ENCODE measurements around the gene KCNE3. TPM values are rescaled to one million over a fixed set of nuclear protein-coding genes. Genes with fewer than 3 reads are reported as not detected.

The KCNE3 gene
- total RNA-seq, 1 donor from 2014 or later: 5.0 TPM

- DNase-seq: no peak
Measured at GRCh38 chr11:74471668-74472429, 4.5 kb upstream of the KCNE3 start.

DNA sequence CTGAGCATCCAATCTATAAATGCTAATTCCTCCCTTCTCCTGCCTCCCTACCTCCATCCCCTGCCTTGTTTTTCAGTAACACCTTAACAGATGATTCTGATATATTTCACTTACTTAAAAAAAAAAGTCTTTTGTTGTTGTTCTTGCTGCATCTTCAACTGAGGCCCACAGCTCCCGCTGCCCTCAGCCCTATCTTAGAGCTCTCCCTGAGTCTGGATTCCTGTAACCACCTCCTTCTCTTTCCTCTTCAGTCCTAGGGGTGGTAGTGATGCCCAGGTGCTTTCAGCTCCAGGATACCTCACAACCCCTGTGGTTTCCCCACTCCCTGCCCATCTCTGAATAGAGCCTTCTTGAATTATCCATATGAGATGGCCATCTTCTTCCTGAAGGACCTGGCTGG lies 3.7 kb upstream of the KCNE3 start:
- DNase-seq: no peak

DNA sequence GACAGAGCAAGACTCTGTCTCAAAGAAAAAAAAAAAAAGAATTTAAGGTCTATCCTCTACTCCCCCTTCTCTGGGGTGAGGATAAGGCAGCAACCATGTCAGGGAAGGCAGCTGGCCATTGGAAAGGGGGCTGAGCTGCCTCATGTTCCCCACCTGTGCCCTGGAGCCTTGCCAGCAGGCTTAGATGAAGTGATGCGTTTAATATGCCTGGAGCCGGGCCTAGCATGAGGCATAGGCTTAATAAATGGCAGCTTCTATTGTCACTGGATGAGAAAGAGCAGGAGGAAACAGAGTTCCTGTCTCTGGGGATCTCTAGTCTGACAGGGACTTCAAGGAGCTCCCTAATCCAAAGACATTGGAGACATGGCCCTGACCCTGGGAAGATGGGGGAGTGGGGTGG lies 3.2 kb upstream of the KCNE3 start:
- peak; percentile 40 for DNase-seq

GRCh38 chr11:74468936-74469335 lies 1.6 kb upstream of the KCNE3 start:
- DNase-seq: no peak

DNA sequence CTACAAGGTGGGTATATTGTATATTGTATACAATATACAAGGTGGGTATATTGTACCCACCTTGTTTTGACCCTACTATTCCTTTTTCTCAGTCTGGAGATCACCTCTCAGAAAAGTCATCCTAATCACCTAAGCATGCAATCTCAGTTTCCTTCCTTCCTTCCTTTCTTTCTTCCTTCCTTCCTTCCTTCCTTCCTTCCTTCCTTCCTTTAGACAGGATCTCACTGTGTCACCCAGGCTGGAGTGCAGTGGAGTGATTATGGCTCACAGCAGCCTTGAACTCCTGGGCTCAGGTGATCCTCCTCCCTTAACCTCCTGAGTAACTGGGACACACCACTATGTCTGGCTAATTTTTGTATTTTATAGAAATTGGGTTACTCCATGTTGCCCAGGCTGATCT lies 1.2 kb upstream of the KCNE3 start:
- DNase-seq: no peak

DNA sequence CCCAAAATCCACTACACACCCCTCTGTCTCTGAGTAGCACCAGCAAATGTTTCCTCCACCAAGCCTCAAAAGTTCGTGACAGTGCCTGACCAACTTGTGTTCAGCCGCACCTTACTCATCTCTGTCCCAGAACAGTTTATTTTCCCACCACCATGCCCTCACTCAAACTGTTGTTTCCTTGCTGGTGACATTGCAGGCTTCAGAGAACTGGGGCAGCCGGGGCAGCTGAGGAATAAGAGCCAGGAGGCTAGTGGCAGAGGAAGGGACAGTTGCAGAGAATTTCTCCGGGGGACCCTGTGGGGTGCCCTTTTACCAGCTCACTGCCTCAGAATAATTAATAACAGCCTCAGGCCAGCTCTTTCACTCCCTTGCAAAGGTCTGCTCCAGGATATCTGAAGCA lies 709 bp upstream of the KCNE3 start:
- no peak for DNase-seq

DNA sequence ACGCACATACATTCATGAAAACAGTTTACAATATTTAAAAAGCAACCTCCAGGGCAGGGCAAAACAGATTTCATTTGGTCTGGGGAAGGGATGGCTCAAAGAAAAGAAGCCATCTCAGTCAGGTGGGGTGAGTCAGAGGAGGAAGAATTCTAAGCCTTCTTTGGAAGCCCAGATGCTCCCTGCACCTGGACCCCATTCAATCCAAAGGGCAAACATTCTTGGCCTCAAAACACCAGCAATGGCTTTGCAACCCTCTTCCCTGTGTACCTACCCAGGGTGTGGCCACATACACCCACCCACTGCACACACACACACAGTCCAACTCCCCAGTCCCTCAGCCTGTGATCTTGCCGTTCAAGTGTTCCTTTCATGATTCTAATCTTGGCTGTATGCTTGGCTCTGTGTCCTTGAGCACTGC lies 2.0 kb downstream of the KCNE3 start:
- DNase-seq: no peak

- no peak for DNase-seq
Measured at GRCh38 chr11:74464746-74465145, 2.6 kb downstream of the KCNE3 start.

GRCh38 chr11:74463216-74463615 lies 4.1 kb downstream of the KCNE3 start:
- DNase-seq: no peak

DNA sequence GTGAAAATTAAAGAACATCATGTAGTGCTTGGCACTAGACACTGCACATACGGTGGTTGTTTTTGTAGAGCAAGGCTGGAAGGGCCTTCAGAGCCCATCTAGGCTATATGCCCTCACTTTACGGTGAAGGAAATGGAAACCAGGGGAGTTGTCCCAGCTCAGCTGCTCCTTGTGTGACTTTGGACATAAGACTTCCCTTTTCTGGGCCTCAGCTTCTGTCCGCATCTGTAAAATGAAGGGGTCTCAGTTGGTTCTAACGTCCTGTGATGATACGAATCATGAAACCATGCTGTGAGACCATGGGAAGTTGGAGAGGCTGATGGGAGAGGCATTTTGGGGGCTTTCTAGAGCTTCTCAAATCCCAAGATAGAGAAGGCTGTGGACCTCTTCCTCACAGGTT lies 4.7 kb downstream of the KCNE3 start:
- no peak for DNase-seq

DNA sequence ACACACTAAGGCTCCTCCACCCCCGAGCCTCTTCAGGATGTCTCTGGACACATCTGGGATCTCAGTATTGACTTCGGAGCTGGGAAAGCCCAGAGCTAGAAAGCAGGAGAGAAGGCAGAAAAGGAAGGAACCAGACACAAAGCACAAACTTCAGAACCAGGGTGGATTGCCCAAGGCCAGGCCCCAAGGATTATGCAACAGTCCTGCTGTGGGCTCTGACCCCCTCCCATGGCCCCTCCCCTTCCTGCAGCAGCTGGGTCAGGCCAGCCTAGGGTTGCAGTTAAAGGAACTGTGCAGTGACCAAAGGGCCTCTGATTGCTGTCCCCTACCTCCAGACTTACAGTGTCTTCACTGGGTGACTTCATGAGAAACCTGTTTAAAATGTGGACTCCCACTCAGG lies 5.3 kb downstream of the KCNE3 start:
- peak; percentile 28 for DNase-seq

- no peak for DNase-seq
Measured at GRCh38 chr11:74460481-74461154, 6.7 kb downstream of the KCNE3 start.

- DNase-seq: no peak
Measured at GRCh38 chr11:74460065-74460464, 7.3 kb downstream of the KCNE3 start.

DNA sequence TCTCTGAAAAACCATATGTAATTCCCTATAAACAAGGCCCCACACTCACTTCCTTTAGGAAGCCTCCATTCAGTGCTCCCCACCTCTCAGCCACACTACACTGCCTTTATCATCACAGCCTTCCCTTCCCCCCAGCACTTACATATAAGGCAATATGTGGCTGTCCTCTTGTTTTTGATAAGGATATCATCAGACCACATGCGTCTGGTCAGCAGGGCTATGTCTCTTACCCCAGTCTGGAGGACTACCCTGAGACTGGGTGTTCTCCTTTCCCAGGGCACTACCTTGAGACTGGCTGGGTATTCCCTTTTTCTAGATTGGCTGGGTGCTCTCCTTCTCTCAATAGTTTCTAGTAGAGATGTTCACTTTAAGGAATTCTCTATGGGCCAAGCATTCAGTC lies 7.8 kb downstream of the KCNE3 start:
- no peak for DNase-seq

DNA sequence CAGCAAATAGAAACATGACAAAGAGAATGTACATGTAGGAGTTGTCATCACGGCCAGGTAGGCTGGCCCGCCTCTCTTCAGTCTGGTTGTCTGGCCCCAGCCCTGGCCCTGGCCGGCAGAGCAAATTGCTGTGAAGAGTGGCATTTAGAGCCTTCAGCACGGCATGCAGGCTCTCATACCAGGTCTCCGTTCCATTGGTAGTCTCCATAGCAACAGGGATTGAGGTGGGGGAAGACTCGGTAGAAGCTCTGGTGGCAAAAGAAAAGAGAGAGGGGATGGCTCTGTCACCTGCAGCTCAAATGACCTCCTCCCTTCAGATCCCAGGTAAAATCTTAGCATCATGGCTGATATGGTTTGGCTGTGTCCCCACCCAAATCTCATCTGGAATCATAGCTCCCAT lies 10.0 kb downstream of the KCNE3 start:
- DNase-seq: no peak

GRCh38 chr11:74453373-74453975 lies 13.9 kb downstream of the KCNE3 start:
- DNase-seq: peak; percentile 73

GRCh38 chr11:74452366-74452765 lies 15.0 kb downstream of the KCNE3 start:
- no peak for DNase-seq

GRCh38 chr11:74450318-74450717 lies 17.0 kb downstream of the KCNE3 start:
- DNase-seq: no peak

GRCh38 chr11:74449369-74449931 lies 17.9 kb downstream of the KCNE3 start:
- DNase-seq: peak; percentile 88

DNA sequence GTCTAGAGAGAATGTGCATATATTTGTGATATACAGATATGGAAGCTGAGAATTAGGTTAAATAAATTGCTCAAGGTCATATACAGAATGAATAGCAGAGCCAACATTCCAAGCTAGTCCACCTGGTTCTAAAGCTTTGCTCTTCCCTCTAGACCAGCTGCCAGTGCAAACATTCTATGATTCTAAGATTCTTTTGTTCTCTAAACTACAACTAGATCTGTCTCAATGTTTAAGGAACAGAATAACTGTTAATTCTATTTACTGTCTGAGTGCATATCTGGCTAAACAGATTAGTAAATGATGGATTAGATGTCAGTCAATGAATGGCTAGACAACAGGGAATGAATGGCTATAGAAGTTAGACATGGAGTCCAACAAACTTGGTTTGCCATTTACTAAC lies 19.6 kb downstream of the KCNE3 start:
- DNase-seq: no peak

GRCh38 chr11:74446532-74446938 lies 20.8 kb downstream of the KCNE3 start:
- DNase-seq: peak; percentile 60

GRCh38 chr11:74444173-74444826 lies 23.0 kb downstream of the KCNE3 start:
- peak; percentile 92 for DNase-seq

Measured in tongue (tissue), 2 donors.